HL-60 (cell line): Measurements from ENCODE around the gene C20orf204.

Source experiments
- DNase-seq, 2 experiments: peaks; one replicate each; pipeline ENCODE4 v3.0.0-alpha.2; 2010 to 2020; ENCODE audit warnings: low read depth in 1 of 2, low spot score in 1 of 2
- H3K27ac ChIP-seq: fragments of 250-450 bp; sonication (Bioruptor Pico); replicated peaks from 2 replicates; pipeline ENCODE4 v1.5.1; 2020; ENCODE audit warnings: mild to moderate bottlenecking, moderate library complexity
- H3K27me3 ChIP-seq: fragments of 250-450 bp; sonication (Bioruptor Pico); 2 replicates; pipeline ENCODE4 v1.5.1; 2021; ENCODE audit warnings: mild to moderate bottlenecking, moderate library complexity; ENCODE audit not compliant: insufficient read depth, poor library complexity, severe bottlenecking
- H3K4me3 ChIP-seq: replicated peaks from 2 replicates; pipeline ENCODE4 v1.5.1; 2011; ENCODE audit warnings: mild to moderate bottlenecking, control low read depth, low read length; ENCODE audit not compliant: insufficient read depth
- GABPA ChIP-seq: IDR thresholded peaks from 2 replicates; pipeline ENCODE4 v1.6.1; 2012; ENCODE audit warnings: low read depth
- POLR2AphosphoS5 ChIP-seq: IDR thresholded peaks from 2 replicates; pipeline ENCODE4 v1.6.1; 2012; ENCODE audit warnings: low read depth
- SPI1 ChIP-seq: IDR thresholded peaks from 2 replicates; pipeline ENCODE4 v1.6.1; 2012; ENCODE audit warnings: low read depth, mild to moderate bottlenecking, borderline replicate concordance
- TF ChIP-seq, protein P1 (sequence below): IDR thresholded peaks from one replicate; pipeline ENCODE4 v1.5.1; 2011; ENCODE audit warnings: low read length, control low read depth, inconsistent platforms; ENCODE audit not compliant: insufficient read depth
- TF ChIP-seq, protein P2 (sequence below): IDR thresholded peaks from 2 replicates; pipeline ENCODE4 v1.6.1; 2012; ENCODE audit warnings: low read depth; ENCODE audit not compliant: insufficient replicate concordance

Gene C20orf204

DNA sequence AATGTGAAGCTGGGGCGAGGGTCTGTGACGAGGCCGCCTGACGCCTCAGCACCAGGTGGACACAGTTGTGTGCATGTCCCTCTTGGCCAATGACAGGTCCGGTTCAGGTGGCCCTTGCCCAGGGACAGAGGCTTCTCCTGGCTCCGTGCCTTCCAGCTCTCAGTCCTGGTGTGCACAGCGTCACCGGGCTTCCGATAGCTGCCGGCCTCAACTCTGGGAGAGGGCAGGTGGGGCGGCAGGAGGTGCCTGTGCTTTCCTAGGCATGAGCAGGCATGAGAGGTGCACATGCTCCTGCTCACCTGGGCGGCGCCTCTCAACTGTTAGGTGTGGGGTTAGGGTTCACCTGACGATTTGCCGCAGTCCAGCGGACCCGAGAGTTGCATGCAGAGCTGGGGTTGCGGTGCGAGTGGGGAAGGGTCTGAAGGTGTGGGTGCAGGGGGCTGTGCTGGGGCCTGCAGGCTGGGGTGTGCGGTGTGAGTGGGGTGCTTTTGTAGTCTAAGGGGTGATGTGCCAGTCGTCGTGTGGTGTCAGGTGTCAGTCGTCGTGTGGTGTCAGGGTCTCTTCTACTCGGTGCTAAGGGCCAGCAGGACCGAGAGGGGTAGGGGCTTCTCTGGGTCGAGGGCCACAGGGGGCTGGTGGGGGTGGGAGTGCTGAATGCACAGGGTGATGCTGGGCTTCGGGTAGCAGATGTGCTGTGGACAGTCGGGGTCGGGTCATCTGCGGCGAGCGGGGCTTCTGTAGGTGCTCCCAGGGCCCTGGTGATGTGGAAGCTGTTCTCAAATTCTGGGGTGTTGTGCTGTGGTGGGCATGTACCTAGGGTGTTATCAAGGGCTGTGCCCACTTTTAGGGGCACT is 17.2 kb downstream of the C20orf204 start:
- H3K27me3 ChIP-seq: peaks cover 10% of the 10 kb centered on the region
- no peak overlapping the region for H3K27ac ChIP-seq
- TF ChIP-seq SPI1 (no peak), GABPA (no peak), POLR2AphosphoS5 (no peak)
- TF ChIP-seq, protein P1, sequence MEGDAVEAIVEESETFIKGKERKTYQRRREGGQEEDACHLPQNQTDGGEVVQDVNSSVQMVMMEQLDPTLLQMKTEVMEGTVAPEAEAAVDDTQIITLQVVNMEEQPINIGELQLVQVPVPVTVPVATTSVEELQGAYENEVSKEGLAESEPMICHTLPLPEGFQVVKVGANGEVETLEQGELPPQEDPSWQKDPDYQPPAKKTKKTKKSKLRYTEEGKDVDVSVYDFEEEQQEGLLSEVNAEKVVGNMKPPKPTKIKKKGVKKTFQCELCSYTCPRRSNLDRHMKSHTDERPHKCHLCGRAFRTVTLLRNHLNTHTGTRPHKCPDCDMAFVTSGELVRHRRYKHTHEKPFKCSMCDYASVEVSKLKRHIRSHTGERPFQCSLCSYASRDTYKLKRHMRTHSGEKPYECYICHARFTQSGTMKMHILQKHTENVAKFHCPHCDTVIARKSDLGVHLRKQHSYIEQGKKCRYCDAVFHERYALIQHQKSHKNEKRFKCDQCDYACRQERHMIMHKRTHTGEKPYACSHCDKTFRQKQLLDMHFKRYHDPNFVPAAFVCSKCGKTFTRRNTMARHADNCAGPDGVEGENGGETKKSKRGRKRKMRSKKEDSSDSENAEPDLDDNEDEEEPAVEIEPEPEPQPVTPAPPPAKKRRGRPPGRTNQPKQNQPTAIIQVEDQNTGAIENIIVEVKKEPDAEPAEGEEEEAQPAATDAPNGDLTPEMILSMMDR: no peak
- TF ChIP-seq, protein P2, sequence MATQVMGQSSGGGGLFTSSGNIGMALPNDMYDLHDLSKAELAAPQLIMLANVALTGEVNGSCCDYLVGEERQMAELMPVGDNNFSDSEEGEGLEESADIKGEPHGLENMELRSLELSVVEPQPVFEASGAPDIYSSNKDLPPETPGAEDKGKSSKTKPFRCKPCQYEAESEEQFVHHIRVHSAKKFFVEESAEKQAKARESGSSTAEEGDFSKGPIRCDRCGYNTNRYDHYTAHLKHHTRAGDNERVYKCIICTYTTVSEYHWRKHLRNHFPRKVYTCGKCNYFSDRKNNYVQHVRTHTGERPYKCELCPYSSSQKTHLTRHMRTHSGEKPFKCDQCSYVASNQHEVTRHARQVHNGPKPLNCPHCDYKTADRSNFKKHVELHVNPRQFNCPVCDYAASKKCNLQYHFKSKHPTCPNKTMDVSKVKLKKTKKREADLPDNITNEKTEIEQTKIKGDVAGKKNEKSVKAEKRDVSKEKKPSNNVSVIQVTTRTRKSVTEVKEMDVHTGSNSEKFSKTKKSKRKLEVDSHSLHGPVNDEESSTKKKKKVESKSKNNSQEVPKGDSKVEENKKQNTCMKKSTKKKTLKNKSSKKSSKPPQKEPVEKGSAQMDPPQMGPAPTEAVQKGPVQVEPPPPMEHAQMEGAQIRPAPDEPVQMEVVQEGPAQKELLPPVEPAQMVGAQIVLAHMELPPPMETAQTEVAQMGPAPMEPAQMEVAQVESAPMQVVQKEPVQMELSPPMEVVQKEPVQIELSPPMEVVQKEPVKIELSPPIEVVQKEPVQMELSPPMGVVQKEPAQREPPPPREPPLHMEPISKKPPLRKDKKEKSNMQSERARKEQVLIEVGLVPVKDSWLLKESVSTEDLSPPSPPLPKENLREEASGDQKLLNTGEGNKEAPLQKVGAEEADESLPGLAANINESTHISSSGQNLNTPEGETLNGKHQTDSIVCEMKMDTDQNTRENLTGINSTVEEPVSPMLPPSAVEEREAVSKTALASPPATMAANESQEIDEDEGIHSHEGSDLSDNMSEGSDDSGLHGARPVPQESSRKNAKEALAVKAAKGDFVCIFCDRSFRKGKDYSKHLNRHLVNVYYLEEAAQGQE: no peak
- H3K4me3 ChIP-seq: no peak overlapping the region
- no peak for DNase-seq

DNA sequence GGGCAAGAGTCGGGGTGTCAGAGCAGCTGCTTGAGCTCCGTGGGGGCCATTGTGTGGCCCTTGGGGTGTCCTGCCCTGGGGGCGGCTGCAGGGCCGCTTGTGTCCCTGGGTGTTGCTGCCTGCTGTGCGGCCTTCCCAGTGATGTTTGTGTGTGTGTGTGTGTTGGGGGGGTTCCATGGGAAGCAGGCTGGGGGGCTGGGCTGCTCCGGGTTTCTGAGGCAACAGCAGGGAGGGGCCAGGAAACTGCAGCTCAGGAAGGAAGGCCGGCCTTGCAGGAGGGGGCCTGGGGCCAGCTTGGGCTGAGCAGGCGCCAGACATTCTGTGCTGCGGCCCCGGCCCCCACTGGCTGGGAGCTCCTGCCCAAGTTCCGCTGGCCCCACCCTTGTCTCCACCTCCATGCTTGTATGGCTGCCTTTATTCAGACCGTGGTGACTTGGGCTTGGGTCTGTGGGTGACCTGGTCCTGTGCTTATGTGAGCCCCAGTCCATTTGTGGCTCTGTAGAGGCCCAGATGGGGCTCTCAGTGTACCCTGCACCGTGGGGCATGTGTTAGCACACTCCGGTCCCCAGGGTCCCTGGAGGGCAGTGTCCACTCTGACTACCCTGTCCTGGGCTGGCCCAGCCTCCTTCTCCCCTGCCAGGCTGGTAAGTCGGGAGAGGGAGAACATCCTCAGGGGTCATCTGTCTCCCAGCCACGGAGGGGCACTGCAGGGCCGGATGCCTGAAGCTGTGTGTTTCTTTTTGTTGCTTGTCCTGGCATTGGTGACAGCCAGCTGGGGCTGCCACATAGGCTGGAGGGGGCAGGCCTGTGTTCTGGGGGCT is 18.1 kb downstream of the C20orf204 start:
- TF ChIP-seq, protein P2: no peak
- TF ChIP-seq, protein P1: no peak
- TF ChIP-seq SPI1 (no peak), GABPA (no peak), POLR2AphosphoS5 (no peak)
- Histone ChIP-seq H3K27ac (no peak overlapping the region), H3K27me3 (peaks cover 8% of the 10 kb centered on the region), H3K4me3 (no peak overlapping the region)
- DNase-seq: no peak

DNA sequence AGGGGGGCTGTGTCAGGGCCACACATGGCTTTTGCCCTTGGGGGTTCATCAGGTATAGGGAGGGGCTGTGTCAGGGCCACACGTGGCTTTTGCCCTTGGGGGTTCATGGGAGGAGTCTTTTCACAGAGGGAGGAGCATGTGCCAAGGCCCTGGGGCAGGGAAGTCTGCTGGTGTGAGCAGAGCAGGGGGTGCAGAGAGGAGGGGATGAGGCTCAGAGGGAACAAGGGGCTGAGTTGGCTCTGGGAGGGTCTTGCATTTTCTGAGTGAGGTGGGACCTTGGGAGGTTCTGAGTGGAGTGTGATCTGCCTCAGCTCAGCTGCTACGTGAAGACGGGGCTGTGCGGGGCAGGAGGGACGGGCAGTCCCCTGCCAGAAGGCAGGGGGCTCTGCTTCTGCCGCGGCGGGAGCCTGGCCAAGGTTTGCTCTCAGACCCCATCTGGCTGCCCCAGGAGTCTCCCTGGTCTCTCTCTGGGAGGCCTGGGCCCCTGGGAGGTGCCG is 19.5 kb downstream of the C20orf204 start:
- Histone ChIP-seq H3K27me3 (no peaks in the 10 kb centered on the region), H3K4me3 (no peak overlapping the region), H3K27ac (no peak overlapping the region)
- no peak for DNase-seq
- TF ChIP-seq, protein P1: no peak
- TF ChIP-seq POLR2AphosphoS5 (no peak), SPI1 (no peak), GABPA (no peak)
- TF ChIP-seq, protein P2: no peak
